ENCODE results near the gene SMC1B. TPM values are rescaled to one million over a fixed set of nuclear protein-coding genes. Genes with fewer than 3 reads are reported as not detected.

SMC1B gene
- total RNA-seq, 3 donors from 2014 or later = not detected

DNA sequence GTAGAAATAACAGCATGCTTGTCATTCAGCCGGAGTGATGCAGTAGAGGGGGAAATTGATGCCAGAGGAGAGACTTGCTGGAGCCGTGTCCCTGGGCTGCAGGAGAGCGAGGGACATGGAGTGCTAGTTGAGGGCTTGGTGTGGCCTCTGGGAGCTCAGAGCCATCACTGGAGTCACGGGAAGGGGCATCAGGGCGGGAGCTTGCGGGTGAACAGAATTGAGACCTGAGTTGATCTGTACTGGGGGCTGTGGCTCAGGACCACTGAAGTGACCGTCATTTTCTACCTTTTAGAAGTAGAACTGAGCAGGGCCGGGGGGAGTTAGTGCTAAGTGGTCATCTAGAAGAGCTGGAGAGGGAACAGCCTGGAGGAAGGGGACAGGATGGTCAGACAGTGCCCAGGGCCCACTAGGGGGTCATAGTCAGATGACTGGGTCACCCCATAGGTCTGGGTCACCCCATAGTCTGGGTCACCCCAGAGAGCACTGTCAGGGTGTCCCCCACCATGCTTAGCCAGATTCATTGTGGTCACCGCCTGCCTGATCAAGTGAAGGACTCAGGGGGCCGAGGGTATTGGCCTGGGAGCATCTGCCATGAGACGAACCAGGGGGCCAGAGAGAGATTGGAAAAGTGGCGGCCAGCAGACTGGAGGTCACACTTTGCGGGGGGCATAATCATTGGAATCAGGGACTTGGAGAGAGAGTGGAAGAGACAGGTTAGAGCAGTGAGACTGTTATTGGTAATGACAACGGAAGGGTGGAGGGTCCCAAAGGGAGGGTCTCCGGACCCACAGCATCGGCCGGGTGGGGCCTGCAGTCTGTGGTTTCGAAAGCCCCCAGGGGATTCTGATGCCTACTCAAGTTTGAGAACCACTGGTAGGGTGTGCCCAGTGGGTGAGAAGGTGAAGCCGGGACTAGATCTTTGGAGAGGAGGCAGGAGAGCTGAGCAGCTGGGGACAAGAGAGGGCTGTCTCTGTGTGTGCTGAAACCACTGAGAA lies 15.3 kb upstream of the SMC1B start:
- no peaks in the 10 kb centered on the region for H3K4me1 ChIP-seq
- H3K4me3 ChIP-seq = no peak overlapping the region
- intact Hi-C loops (cut with DNase I; ENCODE audit: low total_unique reads) = no loop called here
- TF ChIP-seq, protein P1, sequence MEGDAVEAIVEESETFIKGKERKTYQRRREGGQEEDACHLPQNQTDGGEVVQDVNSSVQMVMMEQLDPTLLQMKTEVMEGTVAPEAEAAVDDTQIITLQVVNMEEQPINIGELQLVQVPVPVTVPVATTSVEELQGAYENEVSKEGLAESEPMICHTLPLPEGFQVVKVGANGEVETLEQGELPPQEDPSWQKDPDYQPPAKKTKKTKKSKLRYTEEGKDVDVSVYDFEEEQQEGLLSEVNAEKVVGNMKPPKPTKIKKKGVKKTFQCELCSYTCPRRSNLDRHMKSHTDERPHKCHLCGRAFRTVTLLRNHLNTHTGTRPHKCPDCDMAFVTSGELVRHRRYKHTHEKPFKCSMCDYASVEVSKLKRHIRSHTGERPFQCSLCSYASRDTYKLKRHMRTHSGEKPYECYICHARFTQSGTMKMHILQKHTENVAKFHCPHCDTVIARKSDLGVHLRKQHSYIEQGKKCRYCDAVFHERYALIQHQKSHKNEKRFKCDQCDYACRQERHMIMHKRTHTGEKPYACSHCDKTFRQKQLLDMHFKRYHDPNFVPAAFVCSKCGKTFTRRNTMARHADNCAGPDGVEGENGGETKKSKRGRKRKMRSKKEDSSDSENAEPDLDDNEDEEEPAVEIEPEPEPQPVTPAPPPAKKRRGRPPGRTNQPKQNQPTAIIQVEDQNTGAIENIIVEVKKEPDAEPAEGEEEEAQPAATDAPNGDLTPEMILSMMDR (IDR thresholded peaks at IDR 0.05) = no peak
- no peak for TF ChIP-seq POLR2AphosphoS5 (IDR thresholded peaks at IDR 0.05)
- no peak for TF ChIP-seq POLR2A (IDR thresholded peaks at IDR 0.05)
- peak in 1 of 2 donors; percentile 30 for DNase-seq (ENCODE audit: low spot score in 2 of 2)
- H3K9me3 ChIP-seq = peaks cover 0 to 3% of the 10 kb centered on the region in 2 donors
- H3K36me3 ChIP-seq = no peaks in the 10 kb centered on the region
- H3K27ac ChIP-seq = no peak overlapping the region
- H3K27me3 ChIP-seq = no peaks in the 10 kb centered on the region

DNA sequence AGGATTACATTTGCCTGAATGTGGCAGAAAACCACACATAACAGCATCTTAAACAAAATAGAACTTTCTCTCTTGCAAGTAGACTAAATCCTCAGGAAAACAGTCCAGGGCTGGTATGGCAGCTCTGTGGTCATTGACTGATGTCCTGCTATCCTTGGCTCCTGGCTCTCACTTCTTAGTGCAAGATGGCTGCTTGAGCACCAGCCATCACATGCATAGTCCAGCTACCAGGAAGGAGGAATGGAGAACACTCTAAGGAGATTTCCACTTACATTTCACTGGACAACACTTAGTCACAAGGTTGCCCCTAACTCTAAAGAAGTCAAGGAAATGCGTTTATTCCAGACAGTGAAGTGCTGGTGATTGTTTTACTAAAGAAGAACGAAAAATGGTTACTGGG lies 13.7 kb upstream of the SMC1B start:
- Histone ChIP-seq H3K27ac (no peak overlapping the region), H3K4me3 (no peak overlapping the region), H3K27me3 (no peaks in the 10 kb centered on the region), H3K9me3 (peaks cover 0 to 3% of the 10 kb centered on the region in 2 donors), H3K36me3 (no peaks in the 10 kb centered on the region), H3K4me1 (no peaks in the 10 kb centered on the region)
- DNase-seq (ENCODE audit: low spot score in 2 of 2) = no peak
- intact Hi-C loops (cut with DNase I; ENCODE audit: low total_unique reads) = no loop called here
- TF ChIP-seq, protein P1 (IDR thresholded peaks at IDR 0.05) = no peak

DNA sequence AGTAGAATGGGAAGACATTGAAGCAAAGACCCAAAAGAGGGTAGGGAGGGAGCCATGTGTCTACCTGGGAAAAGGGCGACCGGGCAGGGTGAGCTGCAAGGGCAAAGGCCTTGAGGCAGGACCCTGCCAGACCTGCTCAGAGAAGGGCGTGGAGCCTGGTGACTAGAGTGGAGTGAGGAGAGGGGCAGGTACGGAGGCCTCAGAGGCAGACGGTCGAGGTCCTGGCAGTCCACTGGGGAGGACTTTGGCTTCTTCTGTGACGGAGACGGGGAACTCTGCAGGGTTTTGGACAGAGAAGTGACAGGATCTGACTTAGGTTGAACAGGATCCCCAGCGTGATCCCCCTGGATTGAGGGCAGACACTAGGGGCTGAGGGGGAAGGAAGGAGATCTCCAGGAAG lies 13.0 kb upstream of the SMC1B start:
- no peak overlapping the region for H3K4me3 ChIP-seq
- H3K36me3 ChIP-seq = no peaks in the 10 kb centered on the region
- H3K27me3 ChIP-seq = no peaks in the 10 kb centered on the region
- no peaks in the 10 kb centered on the region for H3K4me1 ChIP-seq
- intact Hi-C loops (cut with DNase I; ENCODE audit: low total_unique reads) = no loop called here
- H3K27ac ChIP-seq = no peak overlapping the region
- DNase-seq (ENCODE audit: low spot score in 2 of 2) = peak in 1 of 2 donors; percentile 24
- TF ChIP-seq POLR2AphosphoS5 (IDR thresholded peaks at IDR 0.05) (no peak), POLR2A (IDR thresholded peaks at IDR 0.05) (no peak)
- TF ChIP-seq, protein P1 (IDR thresholded peaks at IDR 0.05) = no peak
- H3K9me3 ChIP-seq = peaks cover 0 to 3% of the 10 kb centered on the region in 2 donors

DNA sequence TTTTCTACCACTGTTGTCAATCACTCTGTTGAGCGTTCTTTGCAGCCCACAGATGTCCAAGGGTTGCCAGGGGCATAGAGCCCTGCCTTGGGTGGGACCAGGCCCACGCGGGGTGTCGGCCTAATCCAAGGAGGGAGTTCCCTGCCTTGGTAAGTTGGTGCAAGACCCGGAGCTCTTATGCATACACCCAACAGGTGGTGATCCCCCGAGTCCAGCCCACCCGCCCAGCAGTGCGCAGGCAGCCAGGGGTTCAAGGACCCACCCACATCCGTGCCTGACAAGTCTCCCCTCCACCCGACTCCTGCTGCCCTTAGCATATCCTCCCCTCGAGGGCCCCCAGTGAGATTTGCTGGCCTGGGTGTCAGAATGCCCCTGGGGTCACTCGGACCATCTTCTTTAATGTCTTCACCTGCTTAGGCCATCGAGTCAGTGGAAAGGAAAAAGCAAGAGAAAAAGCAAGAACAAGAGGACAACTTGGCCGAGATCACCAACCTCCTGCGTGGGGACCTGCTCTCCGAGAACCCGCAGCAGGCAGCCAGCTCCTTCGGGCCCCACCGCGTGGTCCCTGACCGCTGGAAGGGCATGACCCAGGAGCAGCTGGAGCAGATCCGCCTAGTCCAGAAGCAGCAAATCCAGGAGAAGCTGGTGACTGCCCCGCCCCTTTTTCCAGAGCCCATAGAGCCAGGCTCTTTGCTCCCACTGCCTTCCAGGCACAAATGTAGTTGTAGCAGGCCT lies 12.3 kb upstream of the SMC1B start:
- Histone ChIP-seq H3K27me3 (no peaks in the 10 kb centered on the region), H3K27ac (no peak overlapping the region), H3K9me3 (peaks cover 0 to 3% of the 10 kb centered on the region in 2 donors), H3K36me3 (no peaks in the 10 kb centered on the region), H3K4me1 (no peaks in the 10 kb centered on the region), H3K4me3 (no peak overlapping the region)
- intact Hi-C loops (cut with DNase I; ENCODE audit: low total_unique reads) = loop anchor here (1.0 kb wide), 1 partner anchor 10 kb away; no protein-coding TSS in a partner anchor
- TF ChIP-seq, protein P1 (IDR thresholded peaks at IDR 0.05) = no peak
- TF ChIP-seq POLR2A (IDR thresholded peaks at IDR 0.05) (no peak), POLR2AphosphoS5 (IDR thresholded peaks at IDR 0.05) (no peak)
- DNase-seq (ENCODE audit: low spot score in 2 of 2) = peak in 1 of 2 donors; percentile 46

Data from breast epithelium (tissue), 4 donors.